ENCODE measurements around the gene IQCE.

IQCE gene

GRCh38 chr7:2631946-2632732 is 73.4 kb downstream of the IQCE start, which contains the start of gene TTYH3:
TTYH3 (plus strand) TSS chr7:2631986; CDS start chr7:2632156, 170 bp downstream.
- no peaks in the 10 kb centered on the region for H3K9me3 Mint-ChIP-seq
- peaks cover 16% of the 10 kb centered on the region for H3K4me1 Mint-ChIP-seq (ENCODE audit: low read depth)
- H3K4me3 Mint-ChIP-seq: peak within 1 kb of the TSS; percentile 90
- H3K27ac Mint-ChIP-seq: peak within 1 kb of the TSS; percentile 88
- H3K36me3 Mint-ChIP-seq (ENCODE audit: low read depth): no peaks in the 10 kb centered on the region
- DNase-seq (ENCODE audit: low spot score): no peak
- peaks cover 3% of the 10 kb centered on the region for H3K27me3 Mint-ChIP-seq (ENCODE audit: low read depth)

GRCh38 chr7:2632733-2633537 is 74.2 kb downstream of the IQCE start:
- Mint-ChIP-seq H3K4me1 (ENCODE audit: low read depth) (peaks cover 16% of the 10 kb centered on the region), H3K27me3 (ENCODE audit: low read depth) (peaks cover 1% of the 10 kb centered on the region), H3K36me3 (ENCODE audit: low read depth) (no peaks in the 10 kb centered on the region), H3K4me3 (peak overlapping the region; percentile 90), H3K27ac (peak overlapping the region; percentile 79), H3K9me3 (no peaks in the 10 kb centered on the region)
- peak; percentile 72 for DNase-seq (ENCODE audit: low spot score)

GRCh38 chr7:2633538-2634266 is 74.9 kb downstream of the IQCE start:
- Mint-ChIP-seq H3K36me3 (ENCODE audit: low read depth) (no peaks in the 10 kb centered on the region), H3K4me3 (peak overlapping the region; percentile 90), H3K27ac (peak overlapping the region; percentile 79), H3K4me1 (ENCODE audit: low read depth) (peaks cover 16% of the 10 kb centered on the region), H3K9me3 (no peaks in the 10 kb centered on the region), H3K27me3 (ENCODE audit: low read depth) (no peaks in the 10 kb centered on the region)
- peak; percentile 54 for DNase-seq (ENCODE audit: low spot score)

GRCh38 chr7:2634267-2635145 is 75.7 kb downstream of the IQCE start:
- peak overlapping the region; percentile 52 for H3K27ac Mint-ChIP-seq
- peak overlapping the region; percentile 90 for H3K4me3 Mint-ChIP-seq
- peaks cover 16% of the 10 kb centered on the region for H3K4me1 Mint-ChIP-seq (ENCODE audit: low read depth)
- no peaks in the 10 kb centered on the region for H3K27me3 Mint-ChIP-seq (ENCODE audit: low read depth)
- no peaks in the 10 kb centered on the region for H3K36me3 Mint-ChIP-seq (ENCODE audit: low read depth)
- H3K9me3 Mint-ChIP-seq: no peaks in the 10 kb centered on the region
- DNase-seq (ENCODE audit: low spot score): no peak

- no peak for DNase-seq (ENCODE audit: low spot score)
- Mint-ChIP-seq H3K27ac (no peak overlapping the region), H3K36me3 (ENCODE audit: low read depth) (no peaks in the 10 kb centered on the region), H3K4me1 (ENCODE audit: low read depth) (peaks cover 16% of the 10 kb centered on the region), H3K27me3 (ENCODE audit: low read depth) (no peaks in the 10 kb centered on the region), H3K9me3 (no peaks in the 10 kb centered on the region), H3K4me3 (no peak overlapping the region)
Observed at GRCh38 chr7:2635148-2635668, 76.4 kb downstream of the IQCE start.

GRCh38 chr7:2635810-2636701 is 77.3 kb downstream of the IQCE start:
- Mint-ChIP-seq H3K9me3 (no peaks in the 10 kb centered on the region), H3K27ac (no peak overlapping the region), H3K4me3 (no peak overlapping the region), H3K27me3 (ENCODE audit: low read depth) (no peaks in the 10 kb centered on the region), H3K4me1 (ENCODE audit: low read depth) (peaks cover 15% of the 10 kb centered on the region), H3K36me3 (ENCODE audit: low read depth) (no peaks in the 10 kb centered on the region)
- DNase-seq (ENCODE audit: low spot score): no peak

- Mint-ChIP-seq H3K36me3 (ENCODE audit: low read depth) (no peaks in the 10 kb centered on the region), H3K27ac (no peak overlapping the region), H3K27me3 (ENCODE audit: low read depth) (no peaks in the 10 kb centered on the region), H3K9me3 (no peaks in the 10 kb centered on the region), H3K4me1 (ENCODE audit: low read depth) (peaks cover 11% of the 10 kb centered on the region), H3K4me3 (no peak overlapping the region)
- no peak for DNase-seq (ENCODE audit: low spot score)
Observed at GRCh38 chr7:2637066-2637471, 78.3 kb downstream of the IQCE start.

- H3K9me3 Mint-ChIP-seq: no peaks in the 10 kb centered on the region
- no peak overlapping the region for H3K27ac Mint-ChIP-seq
- H3K4me3 Mint-ChIP-seq: no peak overlapping the region
- peaks cover 11% of the 10 kb centered on the region for H3K4me1 Mint-ChIP-seq (ENCODE audit: low read depth)
- H3K36me3 Mint-ChIP-seq (ENCODE audit: low read depth): no peaks in the 10 kb centered on the region
- H3K27me3 Mint-ChIP-seq (ENCODE audit: low read depth): no peaks in the 10 kb centered on the region
- DNase-seq (ENCODE audit: low spot score): no peak
Observed at GRCh38 chr7:2637505-2638223, 78.9 kb downstream of the IQCE start.

GRCh38 chr7:2638224-2638991 is 79.6 kb downstream of the IQCE start:
- DNase-seq (ENCODE audit: low spot score): no peak
- Mint-ChIP-seq H3K4me3 (no peak overlapping the region), H3K36me3 (ENCODE audit: low read depth) (no peaks in the 10 kb centered on the region), H3K27me3 (ENCODE audit: low read depth) (no peaks in the 10 kb centered on the region), H3K9me3 (no peaks in the 10 kb centered on the region), H3K4me1 (ENCODE audit: low read depth) (peaks cover 5% of the 10 kb centered on the region), H3K27ac (no peak overlapping the region)

GRCh38 chr7:2639181-2639681 is 80.5 kb downstream of the IQCE start:
- Mint-ChIP-seq H3K4me3 (no peak overlapping the region), H3K9me3 (no peaks in the 10 kb centered on the region), H3K4me1 (ENCODE audit: low read depth) (peaks cover under 1% of the 10 kb centered on the region), H3K36me3 (ENCODE audit: low read depth) (no peaks in the 10 kb centered on the region), H3K27ac (no peak overlapping the region), H3K27me3 (ENCODE audit: low read depth) (no peaks in the 10 kb centered on the region)
- no peak for DNase-seq (ENCODE audit: low spot score)
